ENCODE data around the gene STX16.

Gene STX16

DNA sequence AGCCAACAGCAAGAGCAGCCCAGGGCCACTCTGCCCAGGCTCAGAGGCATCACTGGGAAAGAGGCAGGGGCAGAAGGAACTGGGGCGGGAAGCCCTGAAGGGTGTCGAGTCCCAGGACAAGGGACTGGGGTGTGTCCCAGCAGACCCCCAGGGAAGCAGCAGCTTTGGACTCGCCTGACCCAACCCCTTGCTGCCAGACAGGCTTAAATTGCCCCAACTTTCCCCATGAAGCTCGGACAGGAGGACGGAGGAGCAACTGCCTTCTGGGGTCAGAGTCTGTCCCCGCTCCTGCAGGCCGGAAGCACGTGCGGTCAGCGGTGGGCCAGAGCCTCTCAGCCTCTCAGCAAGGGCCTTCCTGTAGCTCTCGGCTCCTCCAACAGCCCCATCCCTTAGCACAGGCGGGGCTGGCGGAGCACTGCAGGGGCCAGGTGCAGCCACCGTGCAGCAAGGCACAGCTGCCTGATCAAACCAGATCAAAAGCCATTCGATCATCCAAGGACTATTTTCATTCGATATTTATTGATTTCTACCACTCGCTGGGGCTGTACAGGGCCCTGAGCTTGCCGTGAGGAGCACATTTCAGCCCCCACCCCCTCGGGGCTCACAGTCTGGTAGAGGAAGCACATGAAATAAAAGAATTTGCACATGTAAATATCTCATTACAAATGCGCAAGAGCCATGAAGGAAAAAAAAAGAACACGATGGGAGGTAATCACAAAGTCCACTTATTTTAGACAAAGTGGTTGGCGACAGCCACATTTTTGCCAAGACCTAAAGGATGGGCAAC is 31.8 kb upstream of the STX16 start:
- no peak for DNase-seq (ENCODE audit: low read depth)

GRCh38 chr20:58619864-58620431 is 31.1 kb upstream of the STX16 start:
- DNase-seq (ENCODE audit: low read depth), result no peak

DNA sequence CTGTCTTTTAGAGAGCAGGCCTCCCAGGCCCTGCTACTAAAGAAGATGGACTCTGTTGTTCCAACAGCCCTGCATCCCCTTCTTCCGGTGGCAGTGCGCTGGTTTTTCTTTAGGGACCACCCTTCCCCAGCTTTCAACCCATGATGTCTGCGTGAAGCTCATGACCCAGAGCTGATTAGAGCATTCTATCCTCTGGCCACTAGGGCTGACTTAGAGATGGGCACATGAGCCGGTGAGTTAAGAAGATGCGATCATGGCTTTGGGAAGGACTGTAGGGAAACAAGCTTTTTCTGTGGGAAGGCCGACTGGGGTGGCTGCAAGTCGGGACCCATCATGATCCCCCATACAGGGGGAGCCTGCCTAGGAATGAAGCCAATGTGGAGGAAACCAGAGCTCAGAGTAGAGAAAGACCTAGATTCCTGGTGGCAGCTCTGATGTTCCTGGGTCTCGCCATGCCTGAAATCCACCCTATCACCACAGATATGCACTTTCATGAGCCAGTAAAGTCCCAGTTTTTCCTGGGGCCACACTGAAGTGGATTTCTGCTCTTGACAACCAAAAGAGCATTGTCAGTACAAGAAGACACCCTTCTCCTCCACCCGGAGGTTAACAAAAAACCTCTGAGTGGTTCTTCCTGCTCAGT is 29.1 kb upstream of the STX16 start:
- no peak for DNase-seq (ENCODE audit: low read depth)

DNA sequence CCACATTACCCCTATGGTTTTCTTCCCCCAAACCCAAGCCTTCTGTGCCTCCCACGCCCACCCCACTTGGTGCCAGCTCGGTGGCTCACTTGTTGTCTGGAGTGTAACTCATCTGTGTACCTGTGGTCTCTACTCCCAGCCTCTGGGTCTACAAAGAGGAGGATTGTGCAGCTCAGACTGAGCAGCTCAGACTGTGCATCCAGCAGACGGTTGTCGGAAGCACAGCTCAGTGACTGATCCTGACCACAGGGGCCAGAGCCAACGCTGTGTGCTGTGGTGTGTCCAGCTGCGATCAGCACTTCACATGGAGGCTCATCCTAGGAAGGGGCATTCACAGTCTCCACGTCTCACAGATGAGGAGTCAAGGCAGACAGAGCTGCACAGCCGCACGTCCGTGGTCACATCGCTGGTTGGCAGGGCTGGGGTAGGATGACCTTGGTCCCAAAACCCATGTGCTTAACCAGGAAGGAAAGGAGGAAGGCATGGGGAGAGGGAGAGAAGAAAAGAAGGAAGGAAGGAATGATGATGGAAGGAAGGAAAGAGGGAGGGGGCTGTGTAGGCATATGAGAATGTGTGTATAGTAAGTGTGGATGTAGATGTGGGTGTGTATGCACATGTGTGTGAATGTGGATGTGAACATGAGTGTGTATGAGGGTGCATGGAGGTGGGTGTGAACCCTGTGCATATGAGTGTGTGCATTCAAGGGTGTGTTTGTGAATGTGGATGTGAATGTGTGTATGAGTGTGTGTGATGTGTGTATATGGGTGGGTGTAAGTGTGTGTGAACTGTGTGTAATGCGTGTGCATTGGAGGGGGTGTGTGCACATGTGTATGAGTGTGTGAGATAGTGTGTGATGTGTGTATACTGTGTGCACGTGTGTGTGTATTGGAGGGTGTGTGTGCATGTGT is 28.2 kb upstream of the STX16 start:
- DNase-seq (ENCODE audit: low read depth), result no peak

- DNase-seq (ENCODE audit: low read depth), result no peak
Observed at GRCh38 chr20:58623579-58624473, 27.3 kb upstream of the STX16 start.

DNA sequence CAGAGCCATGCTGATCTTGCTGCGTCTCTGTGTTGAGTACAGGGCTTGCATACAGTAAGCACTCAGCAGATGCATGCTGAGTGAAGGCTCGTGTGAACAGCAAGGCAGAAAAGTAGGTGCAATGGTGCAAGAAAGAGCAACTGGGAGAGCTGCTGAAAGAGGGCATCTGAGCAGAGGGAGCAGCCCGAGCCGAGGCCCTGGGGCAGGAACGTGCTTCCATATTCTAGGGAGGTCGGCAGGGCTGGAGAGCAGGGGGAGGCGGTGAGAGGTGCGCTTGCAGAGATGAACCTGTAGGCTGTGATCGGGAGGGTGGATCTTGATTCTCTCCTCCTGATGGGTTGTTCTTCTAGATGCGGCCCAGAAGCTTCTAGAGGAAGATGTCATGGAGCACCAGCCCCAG is 26.4 kb upstream of the STX16 start:
- DNase-seq (ENCODE audit: low read depth), result no peak

GRCh38 chr20:58625585-58625984 is 25.5 kb upstream of the STX16 start:
- no peak for DNase-seq (ENCODE audit: low read depth)

DNA sequence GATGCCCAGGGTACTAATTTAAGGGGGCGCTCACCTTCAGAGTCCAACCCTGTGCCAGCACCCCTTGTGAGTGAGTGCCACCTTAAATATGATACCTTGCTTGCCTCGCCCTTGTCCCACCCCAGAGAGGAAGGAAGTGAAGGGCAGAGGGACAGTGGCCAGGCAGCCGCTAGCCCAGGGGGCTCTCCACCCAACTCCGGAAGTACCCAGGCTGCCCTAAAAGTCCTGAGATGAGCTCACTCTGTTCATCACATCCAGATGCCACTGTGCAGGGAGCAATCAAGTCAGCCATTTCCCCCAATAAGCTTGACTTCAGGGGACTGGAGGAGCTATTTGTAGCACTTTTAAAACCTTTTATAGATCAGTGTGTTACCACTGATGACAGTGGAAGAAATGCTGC is 25.0 kb upstream of the STX16 start:
- no peak for DNase-seq (ENCODE audit: low read depth)

DNA sequence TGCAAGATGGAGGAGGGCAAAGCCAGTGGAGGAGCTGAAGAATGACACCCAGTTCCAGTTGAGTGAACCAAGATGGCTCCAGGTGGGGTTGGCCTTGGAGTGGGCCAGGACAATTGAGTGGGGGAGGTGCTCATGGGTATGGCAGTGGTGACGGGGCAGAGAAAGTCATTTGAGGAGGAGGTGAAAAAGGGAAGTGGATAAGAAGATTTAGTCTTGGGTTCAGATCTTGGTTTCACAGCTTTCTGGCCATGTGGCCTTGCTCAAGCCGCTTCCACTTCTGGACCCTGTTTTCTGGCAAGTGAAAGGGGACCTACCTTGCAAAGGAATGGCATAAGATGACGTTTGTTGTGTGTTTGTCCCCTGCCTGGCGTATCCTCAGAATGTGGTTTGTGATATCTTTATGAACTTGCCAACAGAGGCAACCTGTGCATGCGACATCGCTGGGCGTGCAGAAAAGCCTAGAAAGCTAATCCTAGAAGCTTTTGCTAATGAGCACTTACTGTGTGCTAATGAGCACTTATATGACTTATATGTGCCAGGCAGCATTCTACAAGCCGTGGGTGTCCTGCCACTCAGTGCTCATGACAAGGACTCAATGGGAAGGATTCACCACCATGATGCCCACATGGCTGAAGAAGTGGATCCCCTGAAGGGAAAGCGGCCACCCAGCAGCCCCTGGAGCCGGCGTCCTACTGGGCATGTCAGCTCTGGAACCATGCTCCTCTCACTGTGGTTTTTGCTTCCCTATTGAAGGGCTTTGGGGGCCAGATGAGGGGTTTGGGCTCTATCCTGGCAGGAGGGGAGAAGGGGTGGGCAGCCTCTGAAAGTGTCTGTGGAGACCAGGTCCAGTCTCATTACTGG is 23.6 kb upstream of the STX16 start:
- no peak for DNase-seq (ENCODE audit: low read depth)

- no peak for DNase-seq (ENCODE audit: low read depth)
Observed at GRCh38 chr20:58628491-58629214, 22.4 kb upstream of the STX16 start.

DNA sequence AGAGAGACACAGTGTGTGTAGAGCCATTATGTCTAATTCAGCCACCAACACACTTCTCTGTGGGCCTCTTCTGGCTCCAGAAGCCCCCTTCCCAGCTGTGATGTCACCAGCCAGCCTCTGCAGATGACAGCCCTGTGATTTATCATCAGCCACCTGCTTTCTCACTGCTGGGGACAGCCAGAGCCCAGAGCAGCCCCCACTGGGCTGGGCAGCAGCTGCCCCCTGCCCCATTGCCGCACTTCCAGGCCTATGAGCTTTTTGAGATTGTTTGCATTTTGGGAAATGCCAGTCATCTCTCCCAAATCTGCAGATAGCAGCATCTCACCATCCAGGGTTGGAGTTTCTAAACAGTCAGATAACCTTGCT is 21.9 kb upstream of the STX16 start:
- DNase-seq (ENCODE audit: low read depth), result no peak

DNA sequence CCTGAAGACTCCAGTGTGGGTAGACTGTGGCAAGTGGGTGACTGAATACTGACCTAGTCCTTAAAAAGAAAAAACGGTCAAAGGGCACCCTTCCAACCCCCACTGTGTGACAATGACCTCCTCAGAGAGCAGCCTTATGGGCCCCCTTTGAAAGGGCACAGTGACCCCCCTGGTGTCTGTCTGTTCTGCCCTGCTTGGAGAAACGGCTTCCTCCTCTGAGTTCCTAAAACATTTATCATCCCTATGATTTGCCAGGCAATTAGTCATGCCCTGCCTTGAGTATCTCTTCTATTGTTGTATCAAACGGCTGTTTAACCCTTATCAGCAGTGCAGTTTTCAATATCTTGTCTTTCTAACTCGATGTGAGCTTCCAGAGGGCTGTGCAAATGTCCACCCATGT is 21.0 kb upstream of the STX16 start:
- no peak for DNase-seq (ENCODE audit: low read depth)

DNA sequence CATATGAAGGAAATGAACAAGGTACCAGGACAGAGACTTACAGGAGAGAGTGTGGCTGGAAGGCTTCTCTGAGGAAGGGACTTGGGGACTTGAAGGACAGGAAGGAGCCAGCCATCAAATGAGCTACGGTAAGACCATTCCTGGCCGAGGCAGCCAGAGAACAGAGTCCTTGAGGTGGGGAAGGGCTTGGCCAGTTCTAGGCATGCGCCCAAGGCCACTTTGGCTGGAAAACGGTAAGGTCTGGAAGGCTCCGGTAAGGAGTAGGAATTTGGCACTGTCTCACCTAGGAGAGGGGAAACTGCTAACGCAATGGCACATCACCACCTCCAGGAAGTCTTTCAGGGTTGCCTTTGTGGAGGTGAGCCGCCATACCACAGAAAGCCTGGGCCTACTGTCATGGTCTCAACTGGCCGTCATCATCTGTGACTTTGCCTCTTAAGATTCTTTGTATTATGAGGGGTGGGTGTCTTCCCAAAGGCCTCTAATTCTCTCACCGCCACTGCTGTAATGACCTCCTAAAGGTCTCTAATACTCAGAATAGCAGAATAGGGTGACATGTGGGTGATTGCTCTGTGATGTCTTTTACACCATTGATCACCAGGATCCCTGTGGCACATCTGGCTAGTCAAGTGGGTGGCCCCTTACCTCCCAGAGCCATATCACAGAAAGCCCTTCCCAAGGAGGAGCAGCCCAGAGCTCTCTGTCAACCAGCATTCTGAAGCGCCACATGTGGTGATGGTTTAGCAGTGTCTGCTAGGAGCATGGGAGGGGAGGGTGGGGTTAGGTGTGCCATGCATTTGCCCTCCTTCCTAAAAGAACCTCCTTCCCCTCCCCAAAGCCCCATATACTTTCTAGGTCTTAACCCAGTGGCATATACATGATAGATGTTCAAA is 17.7 kb upstream of the STX16 start:
- no peak for DNase-seq (ENCODE audit: low read depth)

DNA sequence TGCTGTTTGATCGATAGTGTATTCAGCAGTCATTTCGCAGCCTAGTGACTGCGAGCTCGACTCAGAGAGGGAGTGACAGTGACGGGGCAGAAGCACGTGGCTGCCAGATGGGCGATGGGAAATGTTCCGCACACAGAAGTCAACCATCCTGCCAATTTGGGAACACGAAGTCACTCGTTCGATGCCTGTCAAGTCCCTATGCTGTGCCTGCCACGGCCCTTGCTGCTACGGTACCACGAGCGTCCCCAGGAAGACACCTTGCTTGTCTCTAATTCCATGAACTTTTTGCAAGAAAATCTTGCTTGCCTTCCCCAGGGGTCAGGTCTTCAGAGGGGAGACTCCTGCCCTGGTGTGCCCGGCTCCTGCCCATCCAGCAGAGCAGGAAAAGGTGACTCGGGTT is 17.0 kb upstream of the STX16 start:
- no peak for DNase-seq (ENCODE audit: low read depth)

GRCh38 chr20:58634521-58635278 is 16.4 kb upstream of the STX16 start:
- peak; percentile 28 for DNase-seq (ENCODE audit: low read depth)

GRCh38 chr20:58635279-58635665 is 15.8 kb upstream of the STX16 start:
- no peak for DNase-seq (ENCODE audit: low read depth)

DNA sequence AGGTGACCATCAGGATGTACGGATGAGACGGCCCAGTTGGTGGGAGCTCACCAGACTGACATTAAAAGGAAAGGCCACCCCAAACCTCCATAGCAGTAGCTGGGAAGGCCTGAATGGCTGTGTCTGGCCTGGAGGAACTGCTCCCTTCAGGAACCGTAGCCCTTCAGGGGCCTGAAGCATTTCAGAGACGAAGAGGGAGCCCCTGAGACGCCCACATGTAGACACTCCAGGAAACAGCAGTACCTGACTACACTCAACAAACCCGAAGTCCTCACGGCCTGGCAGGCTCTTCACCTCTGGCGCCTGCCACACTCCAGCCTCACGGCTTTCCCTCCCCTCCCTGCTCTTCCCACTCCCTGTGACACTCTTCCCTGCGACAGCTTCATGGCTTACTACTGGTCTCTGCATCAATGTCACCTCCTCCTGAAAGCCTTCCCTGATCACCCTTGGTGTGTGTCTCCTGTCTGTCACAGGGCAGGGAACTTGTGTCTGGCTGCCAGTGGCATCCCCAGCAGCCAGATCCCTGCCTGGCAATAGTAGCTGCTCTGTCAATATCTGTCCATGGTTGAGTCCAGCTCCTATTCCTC is 14.6 kb upstream of the STX16 start:
- DNase-seq (ENCODE audit: low read depth), result no peak

DNA sequence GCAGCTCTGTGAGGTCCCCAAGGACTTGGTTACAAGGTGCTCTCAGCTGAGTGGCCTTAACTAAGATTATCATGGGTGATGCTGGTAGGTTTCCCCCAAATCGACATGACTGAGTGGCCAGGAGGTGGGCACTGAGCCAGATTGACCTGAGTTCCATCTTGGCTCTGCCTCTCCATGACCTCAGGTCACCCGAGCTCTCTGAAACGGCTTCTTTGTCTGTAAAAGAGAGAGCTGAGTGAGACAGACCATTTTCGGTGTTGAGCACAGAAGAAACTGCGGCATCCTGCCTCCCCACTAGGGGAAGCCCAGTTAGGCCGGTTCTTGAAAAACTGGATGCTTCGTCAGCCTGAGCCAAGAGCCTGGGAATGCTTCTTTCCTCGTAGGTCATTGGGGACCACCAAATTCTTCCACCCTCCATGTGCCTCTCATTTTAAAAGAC is 14.1 kb upstream of the STX16 start:
- no peak for DNase-seq (ENCODE audit: low read depth)

Data from activated T-cell treated with anti-CD3 and anti-CD28 coated beads for 24 hours (primary cell).